ENCODE data around the gene CCDC3.
"Not testable (repeated sequence)": the region's sequence is repeated elsewhere in the genome, so short reads cannot be mapped to it uniquely, and the experiment has no call there.

Gene CCDC3

GRCh38 chr10:13001041-13001886 lies at the start of gene CCDC3:
Gene CCDC3, minus strand, starts transcription at chr10:13001713. Its CDS starts 143 bp downstream, at chr10:13001570.
- no peak for DNase-seq

GRCh38 chr10:13051126-13051694 lies 49.7 kb upstream of the CCDC3 start:
- no peak for DNase-seq

DNA sequence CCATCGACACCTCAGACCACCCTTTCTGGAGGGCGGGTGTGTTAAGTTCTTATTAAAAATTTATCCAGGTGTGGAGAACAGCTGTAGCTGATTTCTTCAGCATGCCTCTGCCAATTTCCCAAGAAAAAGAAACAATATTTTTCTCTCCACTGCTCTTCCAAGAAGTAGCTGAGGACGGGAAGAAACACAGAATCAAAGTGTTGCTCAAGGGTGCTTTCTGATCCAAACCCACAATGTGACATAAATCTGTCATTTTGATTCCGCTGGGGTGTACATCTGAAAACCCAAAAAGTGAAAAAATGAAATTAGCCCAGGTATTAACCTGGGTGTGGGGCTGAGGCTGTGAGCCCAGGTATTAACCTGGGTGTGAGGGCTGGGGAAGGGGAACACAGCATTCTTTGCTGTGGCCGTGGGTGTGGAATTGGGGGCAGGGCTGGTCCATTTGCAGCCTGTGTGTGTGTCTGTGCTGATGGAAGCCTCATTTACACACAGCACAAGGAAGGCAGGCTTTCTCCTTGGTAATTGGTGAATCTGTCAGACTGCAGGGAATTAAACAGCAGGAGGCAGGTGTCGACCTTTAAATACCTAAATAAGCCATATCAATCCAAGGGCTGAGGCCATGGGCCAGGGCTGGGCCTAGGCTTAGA lies 48.4 kb upstream of the CCDC3 start:
- no peak for DNase-seq

GRCh38 chr10:13048762-13049161 lies 47.2 kb upstream of the CCDC3 start:
- no peak for DNase-seq

DNA sequence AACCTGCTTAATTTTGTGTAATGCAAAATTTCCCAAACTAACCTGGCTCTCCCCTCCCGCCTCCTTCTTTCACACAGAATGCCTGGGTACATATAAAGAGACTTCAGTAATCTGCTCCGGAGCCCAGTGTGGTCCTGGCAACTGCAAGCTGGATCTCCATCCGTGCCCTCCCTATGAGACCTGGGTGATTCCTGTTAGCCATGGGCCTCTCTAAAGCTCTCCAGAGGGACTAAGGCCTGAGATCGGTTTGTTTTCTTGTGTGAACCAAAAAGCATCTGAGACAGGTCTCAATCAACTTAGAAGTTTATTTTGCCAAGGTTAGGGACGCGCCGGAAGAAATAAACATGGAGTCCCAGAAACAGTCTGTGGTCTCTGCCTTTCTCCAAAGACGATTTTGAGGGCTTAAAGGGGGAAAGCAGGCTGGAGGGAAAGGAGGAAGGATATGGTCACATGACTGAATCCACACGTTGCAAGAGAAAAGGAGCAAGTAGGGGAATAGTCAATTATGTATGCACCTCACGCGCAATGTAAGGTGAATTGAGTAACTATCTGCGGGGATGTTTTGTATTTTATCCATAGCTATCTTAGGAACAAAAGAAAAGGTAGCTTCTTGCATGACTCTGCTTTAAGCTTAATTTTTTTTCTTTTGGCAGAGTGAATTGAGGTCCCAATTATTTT lies 46.2 kb upstream of the CCDC3 start:
- DNase-seq, result no peak

DNA sequence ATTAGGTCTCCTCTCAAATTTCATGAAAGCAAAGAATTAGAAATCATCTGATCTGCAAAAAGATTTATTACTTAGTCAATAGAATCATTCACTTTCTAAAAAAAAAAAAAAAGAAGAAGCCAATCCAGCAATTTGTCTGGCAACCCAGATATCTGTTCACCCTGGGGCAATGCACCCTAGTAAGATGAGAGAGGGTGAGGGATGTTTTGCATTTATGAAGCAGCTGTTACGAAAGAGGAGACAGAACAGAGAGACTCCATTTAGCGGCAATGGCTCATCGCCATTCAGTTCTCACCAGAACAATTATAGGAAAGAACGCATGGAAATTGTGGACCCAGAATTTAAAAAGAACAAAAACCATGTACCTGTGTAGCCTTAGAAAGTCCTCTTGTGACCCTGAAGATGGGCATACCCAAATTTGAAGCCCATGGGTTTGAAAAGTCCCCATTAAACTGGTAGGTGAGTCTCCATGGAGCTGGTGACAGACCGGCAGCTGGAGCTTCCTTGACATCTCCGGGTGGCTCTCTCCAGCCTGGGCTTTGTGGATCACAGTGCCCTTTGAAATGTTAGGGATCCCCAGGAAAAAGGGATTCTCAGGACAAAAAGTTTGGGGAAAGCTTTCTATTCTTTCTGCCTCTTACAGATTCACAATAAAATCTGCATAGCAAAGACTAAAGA lies 45.5 kb upstream of the CCDC3 start:
- DNase-seq, result no peak

- DNase-seq, result no peak
Observed at GRCh38 chr10:13043520-13043919, 42.0 kb upstream of the CCDC3 start.

DNA sequence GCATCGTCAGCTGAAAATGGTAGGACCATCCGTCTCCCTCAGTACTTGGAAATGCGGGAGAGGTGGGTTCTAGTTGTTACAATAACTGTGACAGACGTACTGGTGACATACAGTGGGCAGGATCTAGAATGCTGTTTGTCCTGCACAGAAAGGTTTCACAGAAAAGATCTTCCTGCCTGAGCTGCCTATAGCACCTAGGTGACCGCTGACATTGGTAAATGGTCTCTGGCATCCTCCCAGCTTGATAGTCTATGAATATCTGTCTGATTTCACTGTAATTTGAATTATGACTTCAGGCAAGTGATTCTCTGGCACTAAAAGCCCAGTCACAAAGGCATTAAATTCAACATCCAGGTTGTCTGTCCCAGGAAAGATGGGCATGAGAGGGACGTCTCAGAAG lies 38.2 kb upstream of the CCDC3 start:
- no peak for DNase-seq

DNA sequence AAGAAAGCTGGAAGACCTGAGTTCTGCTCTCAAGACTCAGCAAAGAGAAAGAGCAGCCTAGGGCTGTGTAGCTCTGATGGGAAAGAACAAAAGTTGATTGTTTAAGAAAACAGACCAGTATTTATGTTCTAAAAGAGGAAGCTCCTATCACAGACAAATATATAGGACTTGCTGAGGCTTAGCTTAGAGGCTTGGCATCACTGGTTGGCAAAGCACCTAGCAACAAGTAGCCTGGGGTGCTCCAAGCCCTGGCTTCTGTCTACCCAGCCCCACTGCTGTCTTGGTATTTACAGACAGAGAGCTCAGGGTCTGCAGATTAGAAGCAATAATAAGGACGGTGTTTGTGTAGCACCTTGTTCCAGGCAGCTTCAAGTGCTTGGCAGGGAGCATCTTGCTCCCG lies 36.9 kb upstream of the CCDC3 start:
- DNase-seq, result no peak

DNA sequence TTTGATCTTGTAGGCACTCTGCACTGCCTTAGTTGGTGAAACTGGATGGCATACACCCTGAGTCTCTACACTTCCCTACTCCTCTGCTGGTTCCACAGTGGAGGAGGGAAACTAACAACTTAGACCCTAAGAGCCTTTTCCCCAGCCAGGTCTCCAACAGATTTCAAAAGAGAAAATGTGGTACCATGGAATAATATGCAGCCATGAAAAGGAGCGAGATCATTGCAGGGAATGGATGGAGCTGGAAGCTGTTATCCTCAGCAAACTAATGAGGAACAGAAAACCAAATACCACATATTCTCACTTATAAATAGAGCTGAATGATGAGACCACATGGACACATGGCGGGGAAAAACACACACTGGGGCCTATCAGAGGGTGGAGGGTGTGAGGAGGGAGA lies 36.3 kb upstream of the CCDC3 start:
- no peak for DNase-seq

- DNase-seq, result no peak
Observed at GRCh38 chr10:13036841-13037240, 35.3 kb upstream of the CCDC3 start.

DNA sequence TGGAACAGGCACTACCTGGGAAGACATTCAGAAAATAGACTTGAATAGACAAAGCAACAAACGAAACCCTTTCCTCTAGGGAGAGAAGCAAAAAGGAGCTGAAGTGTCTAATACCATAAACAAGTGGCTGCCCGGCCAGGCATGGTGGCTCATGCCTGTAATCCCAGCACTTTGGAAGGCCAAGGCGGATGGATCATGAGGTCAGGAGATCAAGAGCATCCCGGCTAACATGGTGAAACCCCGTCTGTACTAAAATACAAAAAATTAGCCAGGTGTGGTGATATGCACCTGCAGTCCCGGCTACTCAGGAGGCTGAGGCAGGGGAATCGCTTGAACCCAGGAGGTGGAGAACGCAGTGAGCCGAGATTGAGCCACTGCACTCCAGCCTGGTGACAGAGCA lies 34.2 kb upstream of the CCDC3 start:
- DNase-seq, result not testable (repeated sequence)

GRCh38 chr10:13026873-13027272 lies 25.4 kb upstream of the CCDC3 start:
- DNase-seq, result no peak

DNA sequence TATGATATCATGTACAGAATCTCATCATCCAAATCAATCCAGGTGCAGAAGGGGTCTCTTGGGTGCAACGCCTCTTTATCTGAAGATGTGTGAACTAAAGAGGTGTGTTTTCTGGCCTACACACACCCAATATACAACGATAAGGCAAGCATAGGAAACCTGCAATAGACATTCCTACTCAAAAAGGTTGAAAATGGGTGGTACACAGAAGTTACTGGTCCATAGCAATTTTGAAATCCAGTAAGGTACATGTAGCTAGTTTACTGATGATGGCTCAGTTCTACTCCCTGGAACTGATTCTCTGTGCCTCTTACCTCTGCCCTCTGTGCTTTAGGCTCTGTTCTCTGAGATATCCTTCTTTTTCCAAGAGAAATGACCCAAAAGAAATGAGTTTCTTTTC lies 22.2 kb upstream of the CCDC3 start:
- DNase-seq, result no peak

GRCh38 chr10:13019280-13019679 lies 17.8 kb upstream of the CCDC3 start:
- DNase-seq, result no peak

- DNase-seq, result no peak
Observed at GRCh38 chr10:13018171-13018570, 16.7 kb upstream of the CCDC3 start.

- no peak for DNase-seq
Observed at GRCh38 chr10:13016886-13017285, 15.4 kb upstream of the CCDC3 start.

DNA sequence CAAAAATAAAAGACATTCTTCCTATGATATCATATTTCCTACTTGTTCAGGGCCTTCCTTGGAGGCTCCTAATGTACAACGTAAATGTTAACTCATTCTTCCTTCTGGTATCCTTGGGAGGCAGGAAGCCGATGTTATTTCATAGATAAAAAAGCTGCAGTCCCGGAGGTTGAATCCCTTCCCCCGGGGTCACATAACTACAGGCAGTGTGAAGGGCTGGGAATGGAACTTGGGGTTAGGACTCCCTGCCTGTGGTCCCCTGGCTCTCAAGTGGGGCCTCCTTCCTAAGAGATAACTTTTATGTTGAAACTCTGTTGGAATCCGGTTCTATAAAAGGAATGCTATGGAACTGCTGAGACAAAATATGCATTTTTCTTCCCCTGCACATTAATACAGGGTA lies 14.9 kb upstream of the CCDC3 start:
- DNase-seq, result no peak

GRCh38 chr10:13006037-13006436 lies 4.5 kb upstream of the CCDC3 start:
- no peak for DNase-seq

- DNase-seq, result no peak
Observed at GRCh38 chr10:13003759-13004158, 2.2 kb upstream of the CCDC3 start.

DNA sequence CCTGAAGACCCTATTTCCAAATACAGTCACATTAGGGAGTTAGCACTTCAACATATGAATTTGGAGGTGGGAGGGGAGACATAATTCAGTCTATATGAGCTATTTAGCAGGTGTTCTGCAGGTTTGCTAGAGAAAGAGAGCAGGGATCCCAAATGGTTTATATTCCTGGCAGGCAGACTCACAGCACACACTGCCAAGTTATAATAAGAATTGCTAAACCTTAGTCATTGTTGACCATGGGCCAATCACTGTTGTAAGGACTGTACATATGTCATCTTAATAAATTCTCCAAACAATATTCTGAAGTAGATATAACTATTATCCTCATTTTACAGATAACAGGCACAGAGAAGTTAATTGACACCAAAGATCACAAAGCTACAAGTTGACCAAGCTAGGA lies 1.5 kb upstream of the CCDC3 start:
- no peak for DNase-seq

DNA sequence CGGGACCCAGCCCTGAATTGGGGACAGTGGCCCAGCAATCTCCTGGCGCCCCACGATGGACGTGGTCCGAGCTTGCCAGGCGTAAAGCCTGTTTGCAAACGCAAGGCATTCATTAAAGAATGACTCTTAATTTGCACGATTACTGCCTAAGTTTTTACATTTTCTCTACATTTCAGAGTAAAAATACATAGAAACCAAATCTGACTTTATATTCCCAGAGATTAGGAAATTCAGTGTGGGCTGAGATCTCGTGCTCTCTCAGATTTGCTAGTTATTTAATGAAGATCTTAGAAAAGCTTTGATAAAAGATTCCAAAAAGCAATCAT lies 337 bp upstream of the CCDC3 start:
- DNase-seq, result no peak

GRCh38 chr10:13000431-13000830 lies 1.1 kb downstream of the CCDC3 start:
- no peak for DNase-seq

Data from NCI-H1694 (cell line).